ENCODE results near the gene CEL. TPM values are rescaled to one million over a fixed set of nuclear protein-coding genes. Genes with fewer than 3 reads are reported as not detected.

CEL gene
- total and polyA plus RNA-seq, 10 of the 15 experiments (the other 5 are each of a cell fraction or from before 2014, with no cell fraction given) = 0.05 to 4.1 (median 0.29) TPM; not detected in 2

DNA sequence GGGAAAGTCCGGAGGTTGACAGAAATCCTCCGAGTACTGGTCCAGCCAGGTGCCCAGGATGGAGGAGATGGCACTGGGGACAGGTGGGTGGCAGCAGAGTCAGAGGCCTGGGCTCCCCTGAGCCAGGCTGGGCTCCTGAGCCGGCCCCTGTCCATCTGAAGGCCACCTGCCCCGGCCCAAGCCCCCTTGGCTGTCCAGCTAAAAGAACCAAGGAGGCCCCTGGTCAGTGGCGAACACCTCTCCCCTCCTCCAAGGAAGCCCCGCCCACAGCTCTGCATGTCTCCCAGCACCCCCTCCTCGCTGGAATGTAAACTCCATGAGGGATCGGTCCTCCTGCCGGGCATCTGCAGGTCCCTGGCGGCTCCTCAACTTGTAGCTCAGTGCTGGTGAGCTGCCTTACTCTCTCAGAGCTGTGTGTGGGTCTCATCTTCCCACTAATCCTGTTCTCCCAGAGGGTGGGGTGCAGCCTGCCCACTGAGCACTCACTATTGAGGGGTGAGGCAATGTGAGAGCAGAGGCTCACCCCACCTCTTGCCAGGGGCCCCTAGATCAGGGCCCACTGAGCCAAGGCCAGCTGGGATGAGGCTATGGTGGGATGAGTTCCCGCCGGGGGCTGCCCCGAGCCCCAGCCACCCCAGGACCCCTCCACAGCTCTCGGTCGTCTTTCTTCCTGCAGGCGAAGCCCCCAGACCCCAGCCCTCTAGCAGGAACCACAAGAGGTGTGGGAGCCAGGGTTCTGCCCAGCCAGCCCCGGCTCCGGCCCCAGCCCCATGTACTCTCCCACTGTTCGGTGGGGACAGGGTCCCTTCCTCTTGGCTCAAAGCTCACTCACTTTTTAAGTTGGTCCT, 47.2 kb downstream of the CEL start:
- in situ Hi-C loops (cut with MboI) = loop anchor here (5.0 kb wide), 1 partner anchor 38 kb away; no protein-coding TSS in a partner anchor
- H3K79me2 ChIP-seq (ENCODE audit: control insufficient read depth, insufficient read depth, low read length) = peaks cover 17% of the 10 kb centered on the region
- H3K4me3 ChIP-seq = no peak overlapping the region
- no peaks in the 10 kb centered on the region for H4K20me1 ChIP-seq (ENCODE audit: control insufficient read depth, insufficient read depth)
- CTCF ChIA-PET = interaction anchor here (0.6 to 22.5 kb wide), 2 partner anchors 37 to 130 kb away, joined by 4 to 401 read pairs; no protein-coding TSS in a partner anchor
- H3K9ac ChIP-seq (ENCODE audit: control insufficient read depth, insufficient read depth, low read length) = no peak overlapping the region
- SMC1A ChIA-PET (ENCODE audit: uncharacterized antibody, unreplicated experiment) = interaction anchor here (1.7 kb wide), 1 partner anchor 35 kb away, joined by 9 read pairs; no protein-coding TSS in a partner anchor
- TF ChIP-seq, protein P1, sequence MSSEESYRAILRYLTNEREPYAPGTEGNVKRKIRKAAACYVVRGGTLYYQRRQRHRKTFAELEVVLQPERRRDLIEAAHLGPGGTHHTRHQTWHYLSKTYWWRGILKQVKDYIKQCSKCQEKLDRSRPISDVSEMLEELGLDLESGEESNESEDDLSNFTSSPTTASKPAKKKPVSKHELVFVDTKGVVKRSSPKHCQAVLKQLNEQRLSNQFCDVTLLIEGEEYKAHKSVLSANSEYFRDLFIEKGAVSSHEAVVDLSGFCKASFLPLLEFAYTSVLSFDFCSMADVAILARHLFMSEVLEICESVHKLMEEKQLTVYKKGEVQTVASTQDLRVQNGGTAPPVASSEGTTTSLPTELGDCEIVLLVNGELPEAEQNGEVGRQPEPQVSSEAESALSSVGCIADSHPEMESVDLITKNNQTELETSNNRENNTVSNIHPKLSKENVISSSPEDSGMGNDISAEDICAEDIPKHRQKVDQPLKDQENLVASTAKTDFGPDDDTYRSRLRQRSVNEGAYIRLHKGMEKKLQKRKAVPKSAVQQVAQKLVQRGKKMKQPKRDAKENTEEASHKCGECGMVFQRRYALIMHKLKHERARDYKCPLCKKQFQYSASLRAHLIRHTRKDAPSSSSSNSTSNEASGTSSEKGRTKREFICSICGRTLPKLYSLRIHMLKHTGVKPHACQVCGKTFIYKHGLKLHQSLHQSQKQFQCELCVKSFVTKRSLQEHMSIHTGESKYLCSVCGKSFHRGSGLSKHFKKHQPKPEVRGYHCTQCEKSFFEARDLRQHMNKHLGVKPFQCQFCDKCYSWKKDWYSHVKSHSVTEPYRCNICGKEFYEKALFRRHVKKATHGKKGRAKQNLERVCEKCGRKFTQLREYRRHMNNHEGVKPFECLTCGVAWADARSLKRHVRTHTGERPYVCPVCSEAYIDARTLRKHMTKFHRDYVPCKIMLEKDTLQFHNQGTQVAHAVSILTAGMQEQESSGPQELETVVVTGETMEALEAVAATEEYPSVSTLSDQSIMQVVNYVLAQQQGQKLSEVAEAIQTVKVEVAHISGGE (CRISPR knock-in tag; IDR thresholded peaks at IDR 0.05) = no peak
- TF ChIP-seq RCOR1 (conservative IDR thresholded peaks at IDR 0.05; ENCODE audit: low read depth, low read length) = no peak
- no peak for TF ChIP-seq BMI1 (IDR thresholded peaks at IDR 0.05; ENCODE audit: borderline replicate concordance)
- TF ChIP-seq SPI1 (IDR thresholded peaks at IDR 0.05; ENCODE audit: borderline replicate concordance, insufficient read depth, low read depth, low read length) = no peak
- TF ChIP-seq E4F1 (IDR thresholded peaks at IDR 0.05; ENCODE audit: borderline replicate concordance, partially characterized antibody) = no peak
- no peak for TF ChIP-seq NRF1 (conservative IDR thresholded peaks at IDR 0.05; ENCODE audit: low read depth, low read length)
- TF ChIP-seq ZSCAN29 (IDR thresholded peaks at IDR 0.05) = no peak
- no peak for TF ChIP-seq HDGF (IDR thresholded peaks at IDR 0.05)
- TF ChIP-seq, protein P2, sequence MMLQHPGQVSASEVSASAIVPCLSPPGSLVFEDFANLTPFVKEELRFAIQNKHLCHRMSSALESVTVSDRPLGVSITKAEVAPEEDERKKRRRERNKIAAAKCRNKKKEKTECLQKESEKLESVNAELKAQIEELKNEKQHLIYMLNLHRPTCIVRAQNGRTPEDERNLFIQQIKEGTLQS (IDR thresholded peaks at IDR 0.05; ENCODE audit: borderline replicate concordance, extremely low read depth, low read depth, low read length) = no peak
- TF ChIP-seq, protein P3, sequence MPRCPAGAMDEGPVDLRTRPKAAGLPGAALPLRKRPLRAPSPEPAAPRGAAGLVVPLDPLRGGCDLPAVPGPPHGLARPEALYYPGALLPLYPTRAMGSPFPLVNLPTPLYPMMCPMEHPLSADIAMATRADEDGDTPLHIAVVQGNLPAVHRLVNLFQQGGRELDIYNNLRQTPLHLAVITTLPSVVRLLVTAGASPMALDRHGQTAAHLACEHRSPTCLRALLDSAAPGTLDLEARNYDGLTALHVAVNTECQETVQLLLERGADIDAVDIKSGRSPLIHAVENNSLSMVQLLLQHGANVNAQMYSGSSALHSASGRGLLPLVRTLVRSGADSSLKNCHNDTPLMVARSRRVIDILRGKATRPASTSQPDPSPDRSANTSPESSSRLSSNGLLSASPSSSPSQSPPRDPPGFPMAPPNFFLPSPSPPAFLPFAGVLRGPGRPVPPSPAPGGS (IDR thresholded peaks at IDR 0.05; ENCODE audit: borderline replicate concordance, insufficient read depth, low read depth, low read length, poor library complexity, severe bottlenecking) = no peak
- TF ChIP-seq NR2C1 (IDR thresholded peaks at IDR 0.05) = no peak
- intact Hi-C loops (cut with micrococcal nuclease; ENCODE audit: unreplicated experiment) = no loop called here
- BruUV-seq (replicated peaks) = no TSS peak
- no peak overlapping the region for H3K27ac ChIP-seq (ENCODE audit: control insufficient read depth, insufficient read depth)
- no peak overlapping the region for H2AFZ ChIP-seq (ENCODE audit: control insufficient read depth, low read depth, low read length)
- no peaks in the 10 kb centered on the region for H3K27me3 ChIP-seq (replicated peaks in 1 of 2; ENCODE audit: control insufficient read depth in 2 of 2, insufficient read depth in 2 of 2, low read length in 1 of 2)
- RAD21 ChIA-PET (ENCODE audit: unreplicated experiment) = interaction anchor here (0.5 to 14.4 kb wide), 2 partner anchors 37 to 137 kb away, joined by 3 to 219 read pairs; no protein-coding TSS in a partner anchor
- H3K4me1 ChIP-seq (ENCODE audit: control insufficient read depth, insufficient read depth, low read length) = peaks cover 18% of the 10 kb centered on the region
- H3K9me3 ChIP-seq (replicated peaks; ENCODE audit: control insufficient read depth, insufficient read depth, low read length) = no peaks in the 10 kb centered on the region
- peaks cover 20 to 27% of the 10 kb centered on the region in 2 experiments for H3K36me3 ChIP-seq (ENCODE audit: control insufficient read depth in 2 of 2, insufficient read depth in 2 of 2, low read length in 1 of 2)
- no peak overlapping the region for H3K4me2 ChIP-seq (ENCODE audit: control insufficient read depth, insufficient read depth)
- no peak for ATAC-seq
- POLR2A ChIA-PET = interaction anchor here (0.5 to 0.9 kb wide), 2 partner anchors 10 to 61 kb away, joined by 4 to 6 read pairs; no protein-coding TSS in a partner anchor
- 91% methylated on average over 14 of the region's 19 CpGs for WGBS (ENCODE audit: insufficient coverage, insufficient replicate concordance, low lambda C conversion rate, missing lambda C conversion rate)
- no peak for DNase-seq (ENCODE audit: low read depth, low spot score)
- no peak for FAIRE-seq
